ENCODE measurements around the gene TUBGCP4. TPM values are rescaled to one million over a fixed set of nuclear protein-coding genes. Genes with fewer than 3 reads are reported as not detected.
"Not testable (repeated sequence)": the region's sequence is repeated elsewhere in the genome, so short reads cannot be mapped to it uniquely, and the experiment has no call there.

TUBGCP4 gene
- total RNA-seq, 1 experiment from 2014 or later, result 20.3 TPM

DNA sequence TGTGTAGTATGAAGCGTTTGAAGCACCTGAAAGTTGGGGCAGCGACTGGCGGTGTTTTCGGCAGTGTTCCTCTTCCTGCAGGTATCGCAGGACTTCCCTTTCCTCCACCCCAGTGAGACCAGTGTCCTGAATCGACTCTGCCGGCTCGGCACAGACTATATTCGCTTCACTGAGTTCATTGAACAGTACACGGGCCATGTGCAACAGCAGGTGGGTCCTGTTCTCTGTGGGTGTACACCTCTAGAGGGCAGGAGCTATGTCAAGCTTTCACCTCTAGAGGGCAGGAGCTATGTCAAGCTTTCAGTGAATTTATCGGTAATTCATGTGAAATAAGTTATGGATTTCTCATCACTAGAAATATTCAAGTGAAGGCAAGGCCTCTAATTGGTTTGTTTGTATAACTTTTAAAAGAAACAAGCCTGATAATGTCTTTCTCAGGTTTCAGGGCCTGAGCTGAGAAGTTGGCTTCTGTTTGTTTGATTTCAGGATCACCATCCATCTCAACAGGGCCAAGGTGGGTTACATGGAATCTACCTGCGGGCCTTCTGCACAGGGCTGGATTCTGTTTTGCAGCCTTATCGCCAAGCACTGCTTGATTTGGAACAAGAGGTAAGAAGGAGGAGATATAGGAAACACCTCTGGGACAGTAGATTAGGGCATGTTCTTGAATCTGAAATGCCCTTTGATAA, 5.3 kb downstream of the TUBGCP4 start:
- peaks cover 17% of the 10 kb centered on the region for H3K36me3 ChIP-seq
- H3K4me1 ChIP-seq, result peaks cover 5% of the 10 kb centered on the region
- H3K27ac ChIP-seq, result no peak overlapping the region
- peak; percentile 23 to 54 for DNase-seq
- no peaks in the 10 kb centered on the region for H3K27me3 ChIP-seq
- H3K9me3 ChIP-seq (replicated peaks), result no peaks in the 10 kb centered on the region
- no peak overlapping the region for H3K4me3 ChIP-seq

DNA sequence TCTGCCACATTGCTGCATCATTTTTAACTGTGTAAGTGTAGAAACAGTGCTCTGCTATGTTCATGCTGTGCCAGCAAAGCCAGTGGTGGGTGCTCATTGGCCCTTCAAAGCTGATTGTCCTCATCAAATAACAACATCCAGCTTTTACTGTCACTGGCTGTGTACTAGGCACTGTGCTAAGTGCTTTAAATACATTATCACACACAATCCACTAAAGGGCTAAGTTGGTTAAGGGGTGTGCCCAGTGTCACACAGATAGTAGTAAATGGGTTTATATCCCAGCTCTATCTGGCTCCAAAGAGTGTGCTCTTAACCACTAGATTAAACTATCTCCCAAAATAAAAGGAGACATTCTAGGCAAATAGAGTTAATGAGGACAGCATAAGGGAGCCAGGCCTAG, 7.7 kb downstream of the TUBGCP4 start:
- H3K9me3 ChIP-seq (replicated peaks), result no peaks in the 10 kb centered on the region

GRCh38 chr15:43382310-43382709, 11.4 kb downstream of the TUBGCP4 start:
- H3K36me3 ChIP-seq, result peaks cover 34% of the 10 kb centered on the region

More for the DNA sequence above, 7.7 kb downstream of the TUBGCP4 start:
- no peaks in the 10 kb centered on the region for H3K4me1 ChIP-seq
- H3K27ac ChIP-seq, result no peak overlapping the region
- H3K4me3 ChIP-seq, result no peak overlapping the region
- H3K27me3 ChIP-seq, result no peaks in the 10 kb centered on the region
- DNase-seq, result no peak
- peaks cover 27% of the 10 kb centered on the region for H3K36me3 ChIP-seq

GRCh38 chr15:43383070-43383469, 12.2 kb downstream of the TUBGCP4 start:
- no peak for DNase-seq
- Histone ChIP-seq H3K4me1 (no peaks in the 10 kb centered on the region), H3K27ac (no peak overlapping the region), H3K4me3 (no peak overlapping the region), H3K36me3 (peaks cover 33% of the 10 kb centered on the region), H3K9me3 (replicated peaks) (no peaks in the 10 kb centered on the region), H3K27me3 (no peaks in the 10 kb centered on the region)

More at GRCh38 chr15:43382310-43382709, 11.4 kb downstream of the TUBGCP4 start:
- Histone ChIP-seq H3K9me3 (replicated peaks) (no peaks in the 10 kb centered on the region), H3K27ac (no peak overlapping the region), H3K4me3 (no peak overlapping the region), H3K27me3 (no peaks in the 10 kb centered on the region), H3K4me1 (no peaks in the 10 kb centered on the region)
- DNase-seq, result peak in 1 of 2 experiments; percentile 22

DNA sequence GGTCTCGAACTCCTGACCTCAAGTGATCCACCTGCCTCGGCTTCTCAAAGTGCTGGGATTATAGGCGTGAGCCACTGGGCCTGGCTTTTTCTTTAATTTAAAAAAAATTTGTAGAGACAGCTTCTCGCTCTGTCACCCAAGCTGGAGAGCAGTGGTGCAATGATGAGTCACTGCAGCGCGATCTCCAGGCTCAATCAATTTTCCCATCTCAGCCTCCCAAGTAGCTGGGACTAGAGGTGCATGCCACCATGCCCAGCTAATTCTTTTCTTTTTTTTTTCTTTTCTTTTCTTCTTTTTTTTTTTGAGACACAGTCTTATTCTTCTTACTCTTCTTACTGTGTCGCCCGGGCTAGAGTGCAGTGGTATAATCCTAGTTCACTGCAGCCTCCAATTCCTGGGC, 19.8 kb downstream of the TUBGCP4 start:
- Histone ChIP-seq H3K36me3 (peaks cover 24% of the 10 kb centered on the region), H3K4me3 (no peak overlapping the region), H3K9me3 (replicated peaks) (no peaks in the 10 kb centered on the region), H3K27me3 (no peaks in the 10 kb centered on the region), H3K4me1 (no peaks in the 10 kb centered on the region), H3K27ac (no peak overlapping the region)
- DNase-seq, result no peak

- not testable (repeated sequence) for H3K9me3 ChIP-seq (replicated peaks); DNase-seq; H3K27ac ChIP-seq; H3K4me1 ChIP-seq; H3K4me3 ChIP-seq; H3K27me3 ChIP-seq
- peaks cover 28% of the 10 kb centered on the region for H3K36me3 ChIP-seq
These were observed 22.7 kb downstream of the TUBGCP4 start for GRCh38 chr15:43393592-43393991.

DNA sequence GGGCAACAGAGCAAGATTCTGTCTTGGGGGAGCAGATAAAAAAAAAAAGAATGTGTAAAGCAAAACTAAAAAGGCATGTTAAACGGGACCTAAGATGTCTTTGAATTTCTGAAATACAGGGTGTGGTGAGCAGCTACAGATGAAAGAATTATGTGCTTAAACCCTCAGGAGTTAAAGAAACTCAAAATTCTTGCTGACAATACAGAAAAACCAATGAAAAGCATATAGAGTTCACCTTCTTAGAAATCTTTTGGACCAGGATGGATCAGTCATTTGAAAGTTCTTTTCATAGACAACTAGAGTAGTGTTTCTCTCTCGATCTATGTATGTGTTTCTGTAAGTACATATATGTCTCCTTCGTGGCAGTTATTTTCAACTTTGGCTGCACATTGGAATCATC, 31.4 kb downstream of the TUBGCP4 start:
- Histone ChIP-seq H3K27me3 (no peaks in the 10 kb centered on the region), H3K4me1 (no peaks in the 10 kb centered on the region), H3K4me3 (no peak overlapping the region), H3K9me3 (replicated peaks) (no peaks in the 10 kb centered on the region; the same call in 1 of the 2 replicates), H3K27ac (no peak overlapping the region), H3K36me3 (peaks cover 67% of the 10 kb centered on the region)
- DNase-seq, result no peak

- H3K4me1 ChIP-seq, result no peaks in the 10 kb centered on the region
- peaks cover 79% of the 10 kb centered on the region for H3K36me3 ChIP-seq
- H3K27me3 ChIP-seq, result no peaks in the 10 kb centered on the region
- H3K9me3 ChIP-seq (replicated peaks), result no peaks in the 10 kb centered on the region; the same call in 1 of the 2 replicates
- no peak overlapping the region for H3K4me3 ChIP-seq
- H3K27ac ChIP-seq, result no peak overlapping the region
- no peak for DNase-seq
These were observed 32.7 kb downstream of the TUBGCP4 start for GRCh38 chr15:43403616-43404015.

- Histone ChIP-seq H3K9me3 (replicated peaks) (no peaks in the 10 kb centered on the region; the same call in 1 of the 2 replicates), H3K27ac (no peak overlapping the region), H3K4me1 (no peaks in the 10 kb centered on the region), H3K36me3 (peaks cover 80% of the 10 kb centered on the region), H3K27me3 (no peaks in the 10 kb centered on the region), H3K4me3 (no peak overlapping the region)
- DNase-seq, result no peak
These were observed 33.2 kb downstream of the TUBGCP4 start for GRCh38 chr15:43404130-43404529.

GRCh38 chr15:43406189-43406588, 35.3 kb downstream of the TUBGCP4 start:
- Histone ChIP-seq H3K27ac (no peak overlapping the region), H3K4me1 (no peaks in the 10 kb centered on the region), H3K36me3 (peaks cover 80% of the 10 kb centered on the region)

GRCh38 chr15:43406808-43407207, 35.9 kb downstream of the TUBGCP4 start:
- Histone ChIP-seq H3K36me3 (peaks cover 83% of the 10 kb centered on the region), H3K27ac (no peak overlapping the region), H3K9me3 (replicated peaks) (no peaks in the 10 kb centered on the region; the same call in 1 of the 2 replicates), H3K4me3 (no peak overlapping the region), H3K4me1 (no peaks in the 10 kb centered on the region), H3K27me3 (no peaks in the 10 kb centered on the region)
- DNase-seq, result no peak

More at GRCh38 chr15:43406189-43406588, 35.3 kb downstream of the TUBGCP4 start:
- Histone ChIP-seq H3K9me3 (replicated peaks) (no peaks in the 10 kb centered on the region; the same call in 1 of the 2 replicates), H3K4me3 (no peak overlapping the region), H3K27me3 (no peaks in the 10 kb centered on the region)
- no peak for DNase-seq

GRCh38 chr15:43408789-43409188, 37.9 kb downstream of the TUBGCP4 start:
- H3K27ac ChIP-seq, result no peak overlapping the region
- DNase-seq, result no peak
- no peaks in the 10 kb centered on the region for H3K27me3 ChIP-seq
- no peaks in the 10 kb centered on the region for H3K4me1 ChIP-seq
- H3K9me3 ChIP-seq (replicated peaks), result no peaks in the 10 kb centered on the region; the same call in 1 of the 2 replicates
- peaks cover 83% of the 10 kb centered on the region for H3K36me3 ChIP-seq
- H3K4me3 ChIP-seq, result no peak overlapping the region

DNA sequence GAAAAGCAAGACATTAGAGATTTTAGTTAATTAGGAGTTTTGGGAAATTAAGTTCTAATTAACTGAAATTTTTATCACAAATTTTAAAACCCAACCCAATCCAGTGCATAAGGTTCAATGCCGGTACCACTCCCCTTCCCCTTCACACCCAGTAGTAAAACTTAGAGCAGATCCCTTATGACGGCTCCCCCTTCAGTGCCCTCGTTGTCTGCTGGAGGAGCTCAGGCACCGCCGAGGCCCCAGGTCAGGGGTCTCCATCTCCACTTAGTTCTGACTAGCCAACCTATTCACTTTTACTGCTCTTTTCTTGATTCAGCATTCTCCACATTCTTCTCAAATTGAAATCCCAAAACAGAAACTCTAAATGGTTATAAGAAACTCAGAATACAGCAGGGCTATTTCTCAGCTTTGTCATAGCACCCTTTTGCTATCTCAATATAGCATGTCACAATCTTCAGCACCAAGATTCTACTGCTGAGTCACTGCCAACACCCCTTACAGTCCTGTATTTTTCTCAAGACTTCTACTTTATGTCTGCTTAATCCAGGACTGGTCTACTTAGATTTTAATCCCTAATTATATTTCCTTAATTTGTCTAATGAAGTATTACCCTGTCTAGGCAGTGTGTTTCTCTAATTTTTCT, 39.8 kb downstream of the TUBGCP4 start:
- Histone ChIP-seq H3K4me3 (no peak overlapping the region), H3K9me3 (replicated peaks) (no peaks in the 10 kb centered on the region; the same call in 1 of the 2 replicates), H3K36me3 (peaks cover 82% of the 10 kb centered on the region), H3K27me3 (no peaks in the 10 kb centered on the region), H3K4me1 (no peaks in the 10 kb centered on the region), H3K27ac (no peak overlapping the region)
- DNase-seq, result no peak

DNA sequence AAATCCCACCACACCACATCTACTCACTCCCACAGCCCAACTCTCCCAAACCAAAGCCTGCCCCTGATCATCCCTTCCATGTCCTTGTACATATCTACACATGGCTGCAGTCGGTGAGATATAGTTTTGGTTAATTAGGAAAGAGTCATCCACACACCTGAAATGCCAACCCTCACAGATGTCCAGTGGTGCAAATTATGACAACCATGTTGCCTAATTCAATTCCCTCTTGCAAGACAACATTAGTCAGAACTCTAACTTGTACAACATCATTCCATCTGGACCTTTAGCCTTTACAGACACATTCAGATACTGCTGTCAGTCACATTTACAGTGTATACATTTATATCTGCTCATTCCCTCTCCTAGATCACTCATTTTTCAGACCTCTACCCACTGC, 41.2 kb downstream of the TUBGCP4 start:
- peaks cover 84% of the 10 kb centered on the region for H3K36me3 ChIP-seq
- H3K27me3 ChIP-seq, result no peaks in the 10 kb centered on the region
- H3K27ac ChIP-seq, result no peak overlapping the region
- no peak overlapping the region for H3K4me3 ChIP-seq
- DNase-seq, result no peak
- no peaks in the 10 kb centered on the region; the same call in 1 of the 2 replicates for H3K9me3 ChIP-seq (replicated peaks)
- H3K4me1 ChIP-seq, result no peaks in the 10 kb centered on the region

- Histone ChIP-seq H3K9me3 (replicated peaks) (no peaks in the 10 kb centered on the region; the same call in 1 of the 2 replicates), H3K27ac (no peak overlapping the region), H3K36me3 (peaks cover 75% of the 10 kb centered on the region), H3K27me3 (no peaks in the 10 kb centered on the region), H3K4me1 (no peaks in the 10 kb centered on the region), H3K4me3 (no peak overlapping the region)
- no peak for DNase-seq
These were observed 43.3 kb downstream of the TUBGCP4 start for GRCh38 chr15:43414196-43414595.

Data from SJCRH30 (cell line).